GM13977 (cell line): ENCODE results near the gene ZNF26.
"Not testable (repeated sequence)": the region's sequence is repeated elsewhere in the genome, so short reads cannot be mapped to it uniquely, and the experiment has no call there.

Experiments used
- DNase-seq: peaks from one replicate; pipeline ENCODE4 v3.0.0; 2012; ENCODE audit warnings: low spot score
- CTCF ChIP-seq: IDR thresholded peaks from 2 replicates; pipeline ENCODE4 v1.5.1; 2012; ENCODE audit warnings: mild to moderate bottlenecking, control low read depth; ENCODE audit not compliant: insufficient read depth; ENCODE audit errors: extremely low read depth, missing control alignments
- in situ Hi-C: fragments of 300-500 bp; cut with MboI; formaldehyde crosslinking; loops from one replicate; pipeline ENCODE4 v1.12.0; 2022; ENCODE audit warnings: low sequenced_read_pairs, low pct_unique_long_range_greater_than_20kb, mixed read lengths, inconsistent platforms; ENCODE audit not compliant: unreplicated experiment

The ZNF26 gene

GRCh38 chr12:132952371-132953162 lies 33.6 kb upstream of the ZNF26 start:
- TF ChIP-seq CTCF, result no peak
- in situ Hi-C loops, result no loop called here
- no peak for DNase-seq

GRCh38 chr12:132953163-132953425 lies 33.1 kb upstream of the ZNF26 start:
- in situ Hi-C loops, result no loop called here
- TF ChIP-seq CTCF, result no peak
- no peak for DNase-seq

GRCh38 chr12:132953771-132954170 lies 32.4 kb upstream of the ZNF26 start:
- DNase-seq, result no peak
- no peak for TF ChIP-seq CTCF
- in situ Hi-C loops, result no loop called here

- TF ChIP-seq CTCF, result no peak
- peak; percentile 36 for DNase-seq
- in situ Hi-C loops, result no loop called here
These were observed 31.6 kb upstream of the ZNF26 start for GRCh38 chr12:132954471-132955048.

DNA sequence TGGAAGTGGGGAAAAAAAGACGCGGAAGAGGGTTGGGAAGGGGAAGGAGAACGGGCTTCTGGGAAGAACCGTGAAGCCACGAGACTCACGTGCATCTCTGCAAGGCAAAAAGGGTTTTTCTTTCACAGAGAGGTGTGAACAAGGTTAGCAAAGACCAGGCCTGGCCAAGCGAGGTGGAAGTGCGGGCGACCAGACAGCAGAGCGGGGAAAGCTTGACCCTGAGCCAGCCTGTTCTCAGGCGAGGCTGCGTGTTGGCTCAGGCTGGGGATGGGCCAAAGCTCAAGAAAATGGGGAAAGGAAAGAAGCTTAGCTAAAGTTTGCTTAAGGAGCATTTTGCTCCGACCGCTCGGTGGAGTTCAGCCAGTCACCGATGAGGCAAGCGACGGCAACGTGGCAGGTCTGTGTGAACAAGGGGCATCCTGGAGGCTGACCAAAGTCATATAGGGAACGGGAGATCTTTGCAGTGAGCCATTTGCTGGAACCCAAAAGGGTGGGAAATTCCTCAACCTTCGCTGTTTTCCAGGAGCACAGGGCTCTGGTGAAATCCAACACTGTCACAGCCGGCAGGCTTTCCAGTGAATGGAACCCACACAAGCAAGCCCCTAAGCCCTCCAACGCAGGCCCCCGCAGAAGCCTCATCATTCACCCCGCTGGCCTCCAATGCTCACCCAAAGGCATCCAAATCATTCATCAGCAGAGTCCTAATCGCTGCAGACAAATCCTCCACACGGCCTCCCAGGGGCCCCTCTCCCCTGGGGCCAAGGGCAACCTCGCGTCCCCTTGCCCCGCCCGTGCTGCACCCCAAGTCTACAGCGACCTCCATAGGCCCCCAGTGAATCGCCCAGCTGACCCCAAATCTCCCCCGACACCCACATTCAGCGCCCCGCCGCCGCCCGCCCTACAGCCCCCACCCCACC lies 30.8 kb upstream of the ZNF26 start:
- in situ Hi-C loops, result no loop called here
- peak; percentile 13 for TF ChIP-seq CTCF
- DNase-seq, result peak; percentile 49

DNA sequence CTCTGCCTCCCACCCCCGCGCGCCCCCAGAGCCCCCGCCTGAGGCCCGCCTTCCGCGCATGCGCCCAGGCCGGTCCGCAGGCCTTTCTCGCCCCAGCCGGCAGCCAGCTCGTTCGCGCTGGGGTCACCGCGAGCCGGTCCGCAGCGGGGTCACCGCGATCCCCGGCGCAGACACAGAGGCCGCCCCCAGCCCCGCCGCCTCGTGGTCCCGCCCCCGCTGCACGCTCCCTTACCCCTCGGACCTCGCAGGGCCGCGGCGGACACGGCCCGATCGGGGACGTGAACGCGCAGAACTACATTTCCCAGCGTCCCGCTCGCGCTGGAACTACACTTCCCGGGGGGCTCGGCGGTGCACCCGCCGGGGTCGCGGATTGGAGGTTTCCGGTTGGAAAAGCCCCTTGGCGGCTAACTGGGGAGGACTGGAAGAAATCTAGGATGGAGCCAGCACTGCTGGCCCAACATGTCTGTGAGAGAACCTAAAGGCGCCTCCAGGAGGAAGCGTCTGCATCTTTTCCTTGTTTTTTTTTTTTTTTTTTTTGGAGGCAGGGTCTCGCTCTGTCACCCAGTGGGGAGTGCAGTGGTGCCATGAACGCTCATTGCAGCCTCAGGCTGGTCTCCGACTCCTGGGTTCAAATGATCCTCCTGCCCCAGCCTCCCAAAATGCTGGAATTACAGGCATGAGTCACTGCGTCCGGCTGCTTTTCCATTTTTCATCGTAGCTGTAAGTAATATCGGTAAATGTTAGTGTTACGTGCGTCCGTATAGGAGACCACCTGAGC lies 30.0 kb upstream of the ZNF26 start, which contains the start of gene ZNF605:
Gene ZNF605 (minus strand): TSS at position 296 of the 778 bp plus-strand sequence. CDS start 10,671 bp downstream, outside the sequence.
- in situ Hi-C loops, result no loop called here
- no peak for TF ChIP-seq CTCF
- DNase-seq, result peak; percentile 96

GRCh38 chr12:132961790-132962189 lies 24.4 kb upstream of the ZNF26 start:
- DNase-seq, in situ Hi-C loops: not testable (repeated sequence)
